Measurements from ENCODE around the gene HIRA. TPM values are rescaled to one million over a fixed set of nuclear protein-coding genes. Genes with fewer than 3 reads are reported as not detected.

HIRA gene
- total RNA-seq, 4 donors from 2014 or later = 63.8 to 139 (median 107) TPM

GRCh38 chr22:19352217-19352616 lies 79.3 kb downstream of the HIRA start:
- H3K4me3 ChIP-seq (replicated peaks in 1 of 3) = no peak overlapping the region
- whole genome bisulfite sequencing, 2 donors = 92 to 93% methylated on average over 6 of the region's 6 CpGs
- no peaks in the 10 kb centered on the region for H3K27me3 ChIP-seq
- H3K9me3 ChIP-seq = no peaks in the 10 kb centered on the region
- H3K36me3 ChIP-seq = peaks cover 63 to 79% of the 10 kb centered on the region in 2 donors
- intact Hi-C loops (cut with DNase I) = loop anchor here (10.0 kb wide), 1 partner anchor 83 kb away; the partner anchor contains the start of genes HIRA and MRPL40
- no peak for TF ChIP-seq POLR2A (IDR thresholded peaks at IDR 0.05)
- TF ChIP-seq, protein P1, sequence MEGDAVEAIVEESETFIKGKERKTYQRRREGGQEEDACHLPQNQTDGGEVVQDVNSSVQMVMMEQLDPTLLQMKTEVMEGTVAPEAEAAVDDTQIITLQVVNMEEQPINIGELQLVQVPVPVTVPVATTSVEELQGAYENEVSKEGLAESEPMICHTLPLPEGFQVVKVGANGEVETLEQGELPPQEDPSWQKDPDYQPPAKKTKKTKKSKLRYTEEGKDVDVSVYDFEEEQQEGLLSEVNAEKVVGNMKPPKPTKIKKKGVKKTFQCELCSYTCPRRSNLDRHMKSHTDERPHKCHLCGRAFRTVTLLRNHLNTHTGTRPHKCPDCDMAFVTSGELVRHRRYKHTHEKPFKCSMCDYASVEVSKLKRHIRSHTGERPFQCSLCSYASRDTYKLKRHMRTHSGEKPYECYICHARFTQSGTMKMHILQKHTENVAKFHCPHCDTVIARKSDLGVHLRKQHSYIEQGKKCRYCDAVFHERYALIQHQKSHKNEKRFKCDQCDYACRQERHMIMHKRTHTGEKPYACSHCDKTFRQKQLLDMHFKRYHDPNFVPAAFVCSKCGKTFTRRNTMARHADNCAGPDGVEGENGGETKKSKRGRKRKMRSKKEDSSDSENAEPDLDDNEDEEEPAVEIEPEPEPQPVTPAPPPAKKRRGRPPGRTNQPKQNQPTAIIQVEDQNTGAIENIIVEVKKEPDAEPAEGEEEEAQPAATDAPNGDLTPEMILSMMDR (IDR thresholded peaks at IDR 0.05) = no peak
- DNase-seq = no peak
- H3K27ac ChIP-seq = peak overlapping the region in 2 of 3 donors; percentile 99
- peaks cover 26 to 43% of the 10 kb centered on the region in 2 donors for H3K4me1 ChIP-seq

- Histone ChIP-seq H3K4me3 (replicated peaks in 1 of 3) (no peak overlapping the region), H3K27me3 (no peaks in the 10 kb centered on the region), H3K36me3 (peaks cover 64 to 73% of the 10 kb centered on the region in 2 donors), H3K27ac (peak overlapping the region in 2 of 3 donors; percentile 7 to 99), H3K9me3 (no peaks in the 10 kb centered on the region), H3K4me1 (peaks cover 20 to 37% of the 10 kb centered on the region in 2 donors)
- no peak for DNase-seq
- intact Hi-C loops (cut with DNase I) = loop anchor here (10.0 kb wide), 1 partner anchor 83 kb away; the partner anchor contains the start of genes HIRA and MRPL40
- no peak for TF ChIP-seq POLR2A (IDR thresholded peaks at IDR 0.05)
- TF ChIP-seq, protein P1 (IDR thresholded peaks at IDR 0.05) = no peak
- WGBS, 2 donors = 93 to 96% methylated on average over 6 of the region's 6 CpGs
Measured at GRCh38 chr22:19351604-19352003, 79.9 kb downstream of the HIRA start.

DNA sequence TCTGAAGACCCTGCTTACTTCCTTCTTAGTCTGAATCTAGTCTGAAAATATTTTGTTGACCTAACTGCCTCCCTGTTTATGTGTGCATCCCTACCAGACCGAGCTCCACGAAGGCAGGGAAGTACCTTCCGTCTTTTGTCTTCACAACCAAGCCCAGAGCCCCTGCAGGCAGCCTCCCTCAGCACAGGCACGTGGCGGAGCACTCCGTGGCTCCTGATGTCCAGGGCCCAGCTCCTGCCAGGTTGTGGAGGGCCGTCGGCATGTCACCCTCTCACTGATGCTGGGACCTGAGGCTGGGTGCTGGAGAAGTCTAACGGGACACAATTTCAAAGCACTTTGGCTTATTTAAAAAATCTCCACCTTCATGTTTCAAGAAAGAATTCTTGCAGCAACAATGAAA lies 80.6 kb downstream of the HIRA start:
- Histone ChIP-seq H3K4me1 (peaks cover 13 to 30% of the 10 kb centered on the region in 2 donors), H3K36me3 (peaks cover 60 to 72% of the 10 kb centered on the region in 2 donors), H3K9me3 (no peaks in the 10 kb centered on the region), H3K27me3 (no peaks in the 10 kb centered on the region), H3K27ac (peak overlapping the region in 2 of 3 donors; percentile 33 to 53), H3K4me3 (replicated peaks in 1 of 3) (no peak overlapping the region)
- intact Hi-C loops (cut with DNase I) = loop anchor here (10.0 kb wide), 1 partner anchor 84 kb away; the partner anchor contains the start of genes HIRA and MRPL40
- TF ChIP-seq, protein P1 (IDR thresholded peaks at IDR 0.05) = no peak
- TF ChIP-seq POLR2A (IDR thresholded peaks at IDR 0.05) = no peak
- DNase-seq = no peak
- WGBS, 2 donors = 98 to 99% methylated on average over 9 of the region's 9 CpGs

DNA sequence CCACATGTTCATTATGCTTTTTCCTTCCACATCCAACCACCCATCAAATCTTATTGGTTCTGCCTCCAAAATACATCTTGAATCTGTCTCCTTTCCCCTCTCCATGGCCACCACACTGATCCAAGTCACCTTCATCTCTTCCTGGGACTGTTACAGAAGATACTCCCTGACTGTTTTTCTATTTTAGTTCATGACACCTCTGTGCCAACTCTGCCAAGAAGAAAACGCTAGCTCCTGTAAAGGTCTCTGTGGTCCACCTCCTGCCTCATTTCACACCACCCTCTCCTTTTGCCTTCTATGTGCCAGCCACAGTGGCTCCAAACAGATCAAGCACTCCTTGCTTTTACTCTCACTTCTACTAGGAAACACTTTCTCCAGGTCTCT lies 81.1 kb downstream of the HIRA start:
- intact Hi-C loops (cut with DNase I) = loop anchor here (10.0 kb wide), 1 partner anchor 84 kb away; the partner anchor contains the start of genes HIRA and MRPL40
- Histone ChIP-seq H3K4me3 (replicated peaks in 1 of 3) (no peak overlapping the region), H3K27ac (peak overlapping the region in 2 of 3 donors; percentile 33 to 53), H3K9me3 (no peaks in the 10 kb centered on the region), H3K27me3 (no peaks in the 10 kb centered on the region), H3K4me1 (peaks cover 10 to 25% of the 10 kb centered on the region in 2 donors), H3K36me3 (peaks cover 59 to 75% of the 10 kb centered on the region in 2 donors)
- WGBS, 2 donors = 96% methylated on average over 1 of the region's 1 CpG
- DNase-seq = no peak
- TF ChIP-seq, protein P1 (IDR thresholded peaks at IDR 0.05) = no peak
- TF ChIP-seq POLR2A (IDR thresholded peaks at IDR 0.05) = no peak

- Histone ChIP-seq H3K27me3 (no peaks in the 10 kb centered on the region), H3K27ac (peak overlapping the region; percentile 33 to 53 (median 41)), H3K36me3 (peaks cover 59 to 80% of the 10 kb centered on the region in 2 donors), H3K4me3 (replicated peaks in 1 of 3) (no peak overlapping the region), H3K9me3 (no peaks in the 10 kb centered on the region), H3K4me1 (peaks cover 7 to 22% of the 10 kb centered on the region in 2 donors)
- intact Hi-C loops (cut with DNase I) = loop anchor here (10.0 kb wide), 1 partner anchor 85 kb away; the partner anchor contains the start of genes HIRA and MRPL40
- DNase-seq = no peak
- WGBS, 2 donors = 58 to 79% methylated on average over 5 of the region's 5 CpGs
- TF ChIP-seq, protein P1 (IDR thresholded peaks at IDR 0.05) = no peak
Measured at GRCh38 chr22:19349778-19350475, 81.6 kb downstream of the HIRA start.

Measured in thyroid gland (tissue), 4 donors.